Activated naive CD8-positive, alpha-beta T cell (primary cell): ENCODE results near the gene TMEM247.

Experiments used
- H3K27ac Mint-ChIP-seq: one replicate; pipeline ENCODE4 v1.8.0; 2021; ENCODE audit warnings: mixed read lengths
- H3K27me3 Mint-ChIP-seq: one replicate; pipeline ENCODE4 v1.8.0; 2021; ENCODE audit warnings: mixed read lengths
- H3K36me3 Mint-ChIP-seq: one replicate; pipeline ENCODE4 v1.8.0; 2021; ENCODE audit warnings: mixed read lengths
- H3K4me1 Mint-ChIP-seq: one replicate; pipeline ENCODE4 v1.8.0; 2021; ENCODE audit warnings: low read depth, mixed read lengths
- H3K4me3 Mint-ChIP-seq: one replicate; pipeline ENCODE4 v1.8.0; 2021; ENCODE audit warnings: mild to moderate bottlenecking, mixed read lengths
- H3K9me3 Mint-ChIP-seq: one replicate; pipeline ENCODE4 v1.8.0; 2021; ENCODE audit warnings: low read depth, mixed read lengths

Gene TMEM247

DNA sequence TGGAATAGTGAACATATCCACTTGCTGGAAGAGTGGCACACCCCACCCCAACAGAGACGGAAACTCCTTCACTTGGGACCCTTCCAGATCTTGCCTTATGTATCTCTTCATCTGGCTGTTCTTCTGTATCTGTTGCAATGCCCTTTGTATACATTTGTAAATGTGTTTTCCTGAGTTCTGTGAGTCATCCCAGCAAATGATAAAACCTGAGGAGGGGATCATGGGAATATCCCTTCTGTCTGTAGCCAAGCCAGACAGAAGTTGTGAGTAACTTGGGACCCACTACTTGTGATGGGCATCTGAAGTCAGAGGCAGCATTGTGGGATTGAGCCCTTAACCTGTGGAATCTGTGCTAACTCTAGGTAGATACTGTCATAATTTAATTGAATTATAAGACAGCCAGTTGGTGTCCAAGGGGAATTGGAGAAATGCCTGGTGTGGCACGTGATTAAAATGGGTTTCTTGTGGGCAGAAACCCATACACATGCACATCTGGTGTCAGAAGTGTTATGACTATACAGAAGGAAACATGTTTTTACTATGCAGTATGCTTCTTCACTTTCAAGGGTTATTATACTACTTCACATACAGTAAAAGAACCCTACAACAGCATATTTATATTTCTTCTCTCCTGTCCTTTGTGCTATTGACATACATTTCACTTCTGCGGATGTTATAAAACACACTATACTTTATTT, 32.3 kb upstream of the TMEM247 start:
- H3K4me1 Mint-ChIP-seq: no peaks in the 10 kb centered on the region
- H3K27ac Mint-ChIP-seq: no peak overlapping the region
- H3K4me3 Mint-ChIP-seq: no peak overlapping the region
- H3K9me3 Mint-ChIP-seq: peaks cover 4% of the 10 kb centered on the region
- H3K36me3 Mint-ChIP-seq: peaks cover 11% of the 10 kb centered on the region
- H3K27me3 Mint-ChIP-seq: no peaks in the 10 kb centered on the region

DNA sequence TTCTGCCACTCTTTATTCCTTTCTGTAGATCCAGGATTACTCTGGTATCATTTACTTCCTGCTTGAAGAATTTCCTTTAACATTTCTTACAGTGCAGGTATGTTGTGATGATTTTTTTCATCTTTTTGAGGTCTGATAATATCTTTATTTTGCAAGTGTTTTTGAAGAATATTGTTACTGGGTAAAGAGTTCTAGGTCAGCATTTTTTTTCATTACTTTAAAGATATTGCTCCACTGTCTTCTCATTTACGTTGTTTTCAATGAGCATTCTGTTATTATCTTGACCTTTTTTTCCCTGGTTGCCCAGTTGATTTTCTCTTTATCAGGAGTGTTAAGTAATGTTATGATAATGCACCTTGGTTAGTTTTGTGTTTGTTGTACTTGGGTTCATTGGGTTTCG, 31.7 kb upstream of the TMEM247 start:
- Mint-ChIP-seq H3K27me3 (no peaks in the 10 kb centered on the region), H3K36me3 (peaks cover 11% of the 10 kb centered on the region), H3K9me3 (peaks cover 4% of the 10 kb centered on the region), H3K4me3 (no peak overlapping the region), H3K27ac (no peak overlapping the region), H3K4me1 (no peaks in the 10 kb centered on the region)

DNA sequence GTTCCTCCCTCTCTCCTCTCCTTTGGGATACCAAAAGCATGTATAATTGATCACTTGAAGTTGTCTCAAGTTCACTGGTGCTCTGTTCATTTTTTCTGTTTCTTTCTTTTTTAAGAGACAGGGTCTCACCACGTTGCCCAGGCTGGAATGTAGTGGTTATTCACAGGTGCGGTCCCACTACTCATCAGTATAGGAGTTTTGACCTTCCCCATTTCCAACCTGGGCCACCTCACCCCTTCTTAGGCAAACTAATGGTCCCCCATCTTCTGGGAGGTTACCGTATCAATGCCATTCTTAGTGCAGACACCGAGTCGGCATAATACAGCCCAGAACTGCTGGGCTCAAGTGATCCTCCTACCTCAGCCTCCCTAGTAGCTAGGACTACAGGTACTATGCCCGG, 31.3 kb upstream of the TMEM247 start:
- Mint-ChIP-seq H3K4me3 (no peak overlapping the region), H3K4me1 (no peaks in the 10 kb centered on the region), H3K27me3 (no peaks in the 10 kb centered on the region), H3K9me3 (peaks cover 4% of the 10 kb centered on the region), H3K27ac (no peak overlapping the region), H3K36me3 (peaks cover 11% of the 10 kb centered on the region)

DNA sequence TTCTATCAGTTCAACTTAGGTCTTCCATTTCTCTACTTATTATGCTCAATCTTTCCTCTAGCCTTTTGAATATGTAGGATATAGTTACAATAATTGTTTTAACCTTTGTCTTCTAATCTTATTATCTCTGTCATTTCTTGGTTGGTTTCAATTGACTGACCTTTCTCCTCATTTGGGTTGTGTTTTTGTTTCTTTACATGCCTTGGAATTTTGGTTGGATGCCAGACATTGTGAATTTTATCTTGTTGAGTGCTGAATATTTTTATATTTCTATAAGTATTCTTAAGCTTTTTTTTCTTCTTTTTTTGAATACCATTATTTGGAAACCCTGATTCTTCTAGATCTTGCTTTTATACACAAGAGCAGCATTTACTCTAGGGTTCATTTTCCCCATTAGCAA, 30.7 kb upstream of the TMEM247 start:
- H3K27ac Mint-ChIP-seq: no peak overlapping the region
- H3K36me3 Mint-ChIP-seq: peaks cover 11% of the 10 kb centered on the region
- H3K4me1 Mint-ChIP-seq: no peaks in the 10 kb centered on the region
- peaks cover 4% of the 10 kb centered on the region for H3K9me3 Mint-ChIP-seq
- H3K27me3 Mint-ChIP-seq: no peaks in the 10 kb centered on the region
- H3K4me3 Mint-ChIP-seq: no peak overlapping the region

DNA sequence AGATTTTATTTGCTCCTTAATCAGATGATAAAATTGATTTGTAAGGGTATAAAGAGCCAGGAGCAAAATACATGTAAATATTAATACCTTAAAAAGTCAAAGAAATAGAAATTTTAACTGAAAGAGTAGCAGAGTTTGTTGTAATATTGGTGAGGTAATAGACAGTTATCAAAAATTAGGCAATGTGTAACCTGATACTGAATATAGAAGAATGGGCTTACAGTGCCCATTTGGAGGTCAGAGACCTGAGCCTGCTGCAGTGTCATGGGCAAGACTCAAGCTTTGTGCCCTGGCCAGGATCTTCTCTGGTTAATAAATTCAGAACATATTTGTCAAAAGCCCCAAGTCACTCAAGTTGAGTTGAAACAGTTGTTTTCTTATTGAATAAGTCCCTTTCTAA, 29.7 kb upstream of the TMEM247 start:
- no peak overlapping the region for H3K4me3 Mint-ChIP-seq
- H3K27ac Mint-ChIP-seq: no peak overlapping the region
- H3K36me3 Mint-ChIP-seq: peaks cover 11% of the 10 kb centered on the region
- no peaks in the 10 kb centered on the region for H3K4me1 Mint-ChIP-seq
- no peaks in the 10 kb centered on the region for H3K27me3 Mint-ChIP-seq
- peaks cover 4% of the 10 kb centered on the region for H3K9me3 Mint-ChIP-seq

DNA sequence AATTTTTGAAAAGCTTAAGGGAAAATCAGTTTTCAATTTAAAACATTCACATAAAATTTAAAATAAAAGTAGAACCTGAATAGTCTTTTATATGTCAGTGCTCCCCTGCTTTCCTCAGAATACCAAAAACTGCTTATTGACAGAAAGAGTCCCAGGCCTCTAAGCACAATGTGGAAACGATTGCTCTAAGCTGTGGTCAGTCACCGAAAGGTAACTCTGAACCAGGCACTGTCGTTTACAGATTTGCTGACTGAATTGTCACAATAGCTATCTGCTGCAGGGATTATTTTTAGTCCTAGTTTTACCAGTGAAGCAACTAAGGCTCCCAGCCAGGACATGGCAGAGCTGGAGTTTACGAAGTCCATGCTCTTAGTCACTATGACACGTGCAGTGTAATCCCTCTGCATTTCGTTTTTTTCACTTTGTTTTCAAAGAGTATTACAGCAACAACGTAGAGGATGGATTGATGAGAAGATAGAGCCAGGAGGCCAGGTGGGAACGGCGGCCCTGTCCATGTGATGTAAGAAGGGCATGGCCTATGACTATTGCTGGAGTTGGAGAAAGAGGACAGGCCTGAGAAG, 28.1 kb upstream of the TMEM247 start:
- Mint-ChIP-seq H3K9me3 (no peaks in the 10 kb centered on the region), H3K36me3 (peaks cover 3% of the 10 kb centered on the region), H3K27me3 (no peaks in the 10 kb centered on the region), H3K27ac (no peak overlapping the region), H3K4me1 (no peaks in the 10 kb centered on the region), H3K4me3 (no peak overlapping the region)

DNA sequence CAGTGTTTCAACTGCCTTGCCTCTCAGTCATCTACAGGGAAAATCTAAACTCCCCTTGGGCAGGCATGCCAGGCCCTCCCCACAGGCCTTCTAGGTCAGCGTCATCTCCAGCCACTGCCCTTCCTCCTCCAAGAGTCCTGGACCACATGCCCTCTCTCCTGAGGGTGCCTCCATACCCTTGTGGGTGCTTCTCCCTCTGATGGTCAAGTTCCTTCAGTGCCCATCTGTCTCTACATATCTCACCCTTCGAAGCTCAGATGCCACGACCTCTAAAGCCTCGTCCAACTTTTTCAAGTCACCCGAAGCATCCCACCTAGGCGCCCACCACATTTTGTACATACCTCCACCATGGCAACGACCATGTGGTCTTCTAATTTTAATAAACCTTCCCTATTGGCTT, 22.6 kb upstream of the TMEM247 start:
- no peaks in the 10 kb centered on the region for H3K9me3 Mint-ChIP-seq
- H3K27ac Mint-ChIP-seq: no peak overlapping the region
- H3K27me3 Mint-ChIP-seq: no peaks in the 10 kb centered on the region
- no peaks in the 10 kb centered on the region for H3K36me3 Mint-ChIP-seq
- H3K4me1 Mint-ChIP-seq: peaks cover 2% of the 10 kb centered on the region
- H3K4me3 Mint-ChIP-seq: no peak overlapping the region

DNA sequence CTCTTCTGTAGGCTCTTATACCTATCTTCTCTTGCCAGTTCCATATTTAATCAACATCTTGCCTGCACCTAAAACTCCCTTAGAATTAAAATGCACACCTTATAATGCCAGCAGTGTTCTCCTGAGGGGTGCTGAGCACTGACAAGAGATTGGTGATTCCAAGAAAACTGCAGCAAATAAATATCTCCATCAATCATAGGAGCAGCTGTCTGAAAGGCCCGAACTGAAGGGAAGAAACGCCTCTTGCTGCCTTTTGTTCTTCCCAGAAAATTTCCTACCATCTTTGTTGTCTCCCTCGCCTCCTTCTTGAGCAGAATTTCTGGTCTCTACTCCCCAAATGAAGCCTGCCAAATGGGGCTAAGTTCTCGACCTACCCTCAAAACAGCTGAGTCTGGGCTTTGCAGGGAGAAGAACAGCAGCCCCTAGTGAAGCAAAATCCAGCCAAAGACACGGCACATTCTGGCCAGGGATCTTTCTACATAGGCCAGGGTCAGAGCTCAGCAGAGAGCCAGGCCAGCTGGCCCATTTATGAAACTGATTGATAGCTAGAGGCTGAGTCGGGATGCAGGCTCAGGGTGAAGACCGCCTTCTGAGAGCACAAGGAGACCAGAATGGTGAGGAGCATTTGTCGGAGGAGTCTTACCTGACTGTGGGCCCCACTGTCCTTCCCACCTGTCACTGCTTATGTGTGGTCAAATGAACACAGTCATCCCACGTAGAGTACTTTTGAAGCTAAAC, 20.4 kb upstream of the TMEM247 start:
- peaks cover 2% of the 10 kb centered on the region for H3K4me1 Mint-ChIP-seq
- no peaks in the 10 kb centered on the region for H3K36me3 Mint-ChIP-seq
- H3K27ac Mint-ChIP-seq: no peak overlapping the region
- no peaks in the 10 kb centered on the region for H3K9me3 Mint-ChIP-seq
- no peak overlapping the region for H3K4me3 Mint-ChIP-seq
- H3K27me3 Mint-ChIP-seq: no peaks in the 10 kb centered on the region

DNA sequence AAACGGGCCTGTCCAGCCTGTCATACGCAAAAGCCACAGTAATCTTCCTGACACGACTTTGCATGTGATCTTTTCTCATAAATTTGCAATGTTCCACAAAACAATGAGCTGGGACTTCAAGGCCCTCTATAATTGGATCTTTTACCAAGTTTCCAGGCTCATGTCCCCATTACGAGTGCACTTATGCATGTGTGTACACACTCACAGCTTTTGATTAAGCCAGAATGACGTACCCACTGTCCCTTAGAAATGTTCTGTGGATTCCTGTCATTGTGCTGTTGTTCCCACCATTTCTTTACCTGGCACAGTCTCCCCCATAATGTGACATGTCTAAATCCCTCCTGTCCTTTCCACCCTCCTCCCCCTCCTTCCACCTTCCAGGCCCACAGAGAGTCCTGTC, 19.7 kb upstream of the TMEM247 start:
- peaks cover 4% of the 10 kb centered on the region for H3K4me1 Mint-ChIP-seq
- H3K9me3 Mint-ChIP-seq: no peaks in the 10 kb centered on the region
- H3K27me3 Mint-ChIP-seq: no peaks in the 10 kb centered on the region
- no peak overlapping the region for H3K27ac Mint-ChIP-seq
- no peaks in the 10 kb centered on the region for H3K36me3 Mint-ChIP-seq
- no peak overlapping the region for H3K4me3 Mint-ChIP-seq

DNA sequence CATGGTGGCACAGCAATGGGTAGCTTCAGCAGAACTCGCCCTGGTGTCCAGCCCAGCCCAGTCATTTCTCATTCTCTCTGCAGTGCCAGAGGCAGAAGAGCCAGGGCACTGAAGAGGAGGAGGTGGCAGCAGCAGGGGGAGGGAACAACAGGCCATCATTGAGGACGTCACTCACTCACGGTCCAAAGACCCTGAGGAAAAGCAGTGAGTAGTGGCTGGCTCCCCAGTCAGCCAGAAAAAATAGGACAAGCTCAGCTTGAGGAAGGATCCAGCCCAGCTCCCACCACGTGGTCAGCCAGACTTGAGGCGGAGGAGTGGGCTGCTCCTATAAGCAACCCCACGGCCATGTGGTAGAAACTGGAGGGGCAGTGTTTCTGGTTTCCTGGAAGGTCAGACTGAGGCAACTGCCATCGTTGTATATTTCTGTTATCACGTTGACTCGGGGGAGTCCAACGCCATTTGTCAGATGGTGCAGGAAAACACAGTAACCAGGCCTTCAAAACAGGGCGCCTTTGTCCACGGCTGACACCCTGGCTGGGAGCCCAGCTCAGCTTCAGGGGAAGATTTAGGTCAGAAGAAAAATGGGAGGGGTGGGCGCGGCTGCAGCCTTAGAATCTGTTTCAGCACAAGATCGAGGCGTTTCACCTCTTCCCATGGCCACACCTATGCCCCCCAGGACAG, 19.0 kb upstream of the TMEM247 start:
- H3K27me3 Mint-ChIP-seq: no peaks in the 10 kb centered on the region
- peaks cover 4% of the 10 kb centered on the region for H3K4me1 Mint-ChIP-seq
- H3K36me3 Mint-ChIP-seq: no peaks in the 10 kb centered on the region
- no peak overlapping the region for H3K27ac Mint-ChIP-seq
- H3K9me3 Mint-ChIP-seq: no peaks in the 10 kb centered on the region
- no peak overlapping the region for H3K4me3 Mint-ChIP-seq

DNA sequence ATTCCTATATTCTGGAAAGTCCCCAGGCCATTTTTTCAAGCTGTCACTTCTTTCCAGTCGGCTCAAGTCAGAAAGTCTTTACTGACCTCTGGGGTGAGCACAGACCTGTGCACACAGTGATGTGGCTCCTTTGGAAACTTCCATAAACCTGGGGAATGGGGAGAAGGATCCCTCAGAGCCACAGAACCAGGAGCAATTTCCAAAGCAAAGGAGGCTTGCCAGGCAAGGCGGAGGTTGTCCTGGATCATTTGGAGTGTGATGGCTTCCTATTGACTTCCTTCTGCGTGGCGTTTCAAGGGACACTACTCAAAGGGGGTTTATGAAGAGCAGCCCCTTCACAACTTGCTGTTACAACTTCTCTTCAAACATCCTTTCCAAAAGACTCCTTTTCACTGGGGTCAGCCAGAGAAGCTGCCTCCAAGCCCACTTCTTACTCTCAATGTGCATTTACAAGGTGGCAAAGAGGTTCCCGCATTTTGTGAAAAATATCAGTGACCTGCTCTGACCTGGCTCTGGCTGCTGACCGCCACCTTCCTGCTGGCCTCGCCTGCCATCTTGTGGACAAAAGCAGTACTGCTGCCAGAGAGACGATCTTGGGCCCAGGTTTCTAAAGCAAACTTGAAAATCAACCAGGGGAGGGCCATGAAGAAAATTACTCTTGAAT, 18.2 kb upstream of the TMEM247 start:
- Mint-ChIP-seq H3K4me3 (no peak overlapping the region), H3K9me3 (no peaks in the 10 kb centered on the region), H3K36me3 (no peaks in the 10 kb centered on the region), H3K27me3 (no peaks in the 10 kb centered on the region), H3K27ac (no peak overlapping the region), H3K4me1 (peaks cover 4% of the 10 kb centered on the region)

DNA sequence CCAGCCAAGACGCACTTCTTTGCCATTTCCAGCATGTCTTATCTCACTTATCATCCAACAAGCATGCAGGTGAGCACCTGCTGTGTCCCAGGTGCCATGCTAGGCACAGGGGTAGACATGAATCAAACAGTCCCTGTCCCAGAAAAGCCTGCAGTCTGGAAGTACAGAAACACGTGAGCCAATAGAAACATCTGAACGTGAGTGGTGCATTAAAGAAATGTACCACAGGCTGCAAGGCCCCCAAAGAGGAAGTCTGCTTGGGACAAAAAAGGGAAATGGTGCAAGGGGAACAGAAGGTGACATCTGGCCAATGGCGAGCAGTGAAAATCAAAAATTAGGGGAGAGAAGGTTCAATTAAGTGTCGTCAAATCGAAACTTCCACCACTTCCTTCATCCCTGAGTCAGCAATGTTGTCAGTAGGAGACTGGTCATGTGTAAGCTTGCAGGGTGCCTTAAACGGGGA, 17.6 kb upstream of the TMEM247 start:
- H3K27ac Mint-ChIP-seq: no peak overlapping the region
- H3K4me1 Mint-ChIP-seq: peaks cover 4% of the 10 kb centered on the region
- H3K27me3 Mint-ChIP-seq: no peaks in the 10 kb centered on the region
- H3K36me3 Mint-ChIP-seq: no peaks in the 10 kb centered on the region
- no peaks in the 10 kb centered on the region for H3K9me3 Mint-ChIP-seq
- H3K4me3 Mint-ChIP-seq: no peak overlapping the region

DNA sequence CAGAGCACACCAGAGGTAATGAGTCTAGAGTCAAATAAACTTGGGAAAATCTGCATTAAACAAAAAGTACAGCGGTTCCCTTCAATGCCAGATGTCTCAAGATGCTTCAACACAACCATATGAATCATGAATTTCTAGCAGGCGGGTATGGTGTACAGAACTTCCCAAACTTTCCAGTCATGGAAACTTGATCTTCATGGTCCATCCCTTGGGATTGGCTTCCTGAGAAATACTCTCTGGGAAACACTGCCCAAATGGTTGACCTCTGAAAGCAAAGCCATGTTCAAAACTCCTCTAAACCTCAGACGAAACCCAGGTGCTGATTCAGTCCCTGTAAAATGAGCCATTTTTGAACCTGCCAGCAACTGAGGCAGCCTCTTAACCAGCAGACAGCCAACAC, 16.4 kb upstream of the TMEM247 start:
- Mint-ChIP-seq H3K27me3 (no peaks in the 10 kb centered on the region), H3K9me3 (no peaks in the 10 kb centered on the region), H3K36me3 (no peaks in the 10 kb centered on the region), H3K4me3 (no peak overlapping the region), H3K27ac (no peak overlapping the region), H3K4me1 (peaks cover 4% of the 10 kb centered on the region)

DNA sequence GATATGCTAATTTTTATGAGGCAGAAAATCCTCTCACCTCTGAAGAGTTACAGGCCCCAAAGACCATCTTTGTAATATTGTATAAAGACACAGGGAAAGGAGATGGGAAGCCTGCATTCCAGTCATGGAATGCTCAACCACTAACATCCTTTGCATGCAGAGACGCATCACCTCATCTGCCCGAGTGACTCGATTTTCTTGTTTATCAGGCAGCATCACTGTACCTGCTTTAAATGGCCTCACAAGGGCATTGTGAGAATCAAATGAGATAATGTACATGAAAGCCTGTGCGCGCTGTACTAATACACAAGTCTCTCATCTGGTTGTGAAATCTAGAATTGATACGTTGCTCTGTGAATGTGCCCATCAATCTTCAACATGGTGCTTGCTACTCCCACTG, 10.2 kb upstream of the TMEM247 start:
- H3K9me3 Mint-ChIP-seq: no peaks in the 10 kb centered on the region
- H3K27ac Mint-ChIP-seq: no peak overlapping the region
- H3K27me3 Mint-ChIP-seq: no peaks in the 10 kb centered on the region
- H3K36me3 Mint-ChIP-seq: no peaks in the 10 kb centered on the region
- peaks cover 2% of the 10 kb centered on the region for H3K4me1 Mint-ChIP-seq
- no peak overlapping the region for H3K4me3 Mint-ChIP-seq

DNA sequence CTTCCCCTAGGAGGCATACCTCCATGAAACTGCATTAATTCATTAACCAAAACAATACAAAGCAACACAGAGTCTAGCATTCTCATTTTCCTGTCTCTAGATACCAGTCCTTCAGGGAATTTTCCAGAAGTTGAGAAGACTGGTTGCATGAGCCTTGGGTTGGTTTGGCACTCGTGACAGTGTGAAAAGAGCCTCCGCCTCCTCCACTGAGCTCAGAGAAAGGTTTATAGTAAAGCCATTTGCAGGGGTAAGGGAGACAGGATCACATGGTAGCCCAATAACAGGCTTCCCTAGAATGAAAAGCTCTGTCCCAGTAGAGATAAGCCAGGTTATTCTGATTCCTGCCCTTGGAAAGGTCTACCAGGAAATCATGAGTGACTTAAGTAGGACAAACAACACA, 9.7 kb upstream of the TMEM247 start:
- H3K36me3 Mint-ChIP-seq: no peaks in the 10 kb centered on the region
- no peaks in the 10 kb centered on the region for H3K4me1 Mint-ChIP-seq
- peaks cover 2% of the 10 kb centered on the region for H3K9me3 Mint-ChIP-seq
- no peaks in the 10 kb centered on the region for H3K27me3 Mint-ChIP-seq
- no peak overlapping the region for H3K27ac Mint-ChIP-seq
- H3K4me3 Mint-ChIP-seq: no peak overlapping the region
